ENCODE data around the gene PAWR. TPM values are rescaled to one million over a fixed set of nuclear protein-coding genes. Genes with fewer than 3 reads are reported as not detected.

The PAWR gene
- total and polyA plus RNA-seq, 2 donors (not counting 1 experiment from before 2014, with no cell fraction given): 6.5 to 16.0 TPM

DNA sequence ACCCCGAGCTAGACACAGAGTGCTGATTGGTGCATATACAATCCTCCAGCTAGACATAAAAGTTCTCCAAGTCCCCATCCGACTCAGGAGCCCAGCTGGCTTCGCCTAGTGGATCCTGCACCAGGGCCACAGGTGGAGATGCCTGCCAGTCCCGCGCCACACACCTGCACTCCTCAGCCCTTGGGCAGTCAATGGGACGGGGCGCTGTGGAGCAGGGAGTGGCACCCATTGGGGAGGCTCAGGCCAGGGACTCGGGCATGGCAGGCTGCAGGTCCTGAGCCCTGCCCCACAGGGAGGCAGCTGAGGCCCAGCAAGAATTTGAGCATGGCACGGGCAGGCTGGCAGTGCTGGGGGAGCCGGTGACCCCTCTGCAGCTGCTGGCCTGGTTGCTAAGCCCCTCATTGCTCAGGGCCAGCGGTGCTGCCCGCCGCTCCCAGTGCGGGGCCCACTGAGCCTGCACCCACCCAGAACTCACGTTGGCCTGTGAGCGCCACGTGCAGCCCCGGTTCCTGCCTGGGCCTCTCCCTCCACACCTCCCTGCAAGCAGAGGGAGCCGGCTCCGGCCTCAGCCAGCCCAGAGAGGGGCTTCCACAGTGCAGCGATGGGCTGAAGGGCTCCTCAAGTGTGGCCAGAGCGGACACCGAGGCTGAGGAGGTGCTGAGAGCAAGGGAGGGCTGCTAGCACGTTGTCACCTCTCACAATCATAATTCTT lies 136.7 kb downstream of the PAWR start:
- Histone ChIP-seq H4K20me1 (ENCODE audit: control insufficient read depth, extremely low read depth, insufficient read depth, low read length) (no peaks in the 10 kb centered on the region), H3K9me3 (ENCODE audit: control insufficient read depth, insufficient read depth, low read depth, low read length) (no peaks in the 10 kb centered on the region), H2AFZ (ENCODE audit: low read length) (no peak overlapping the region), H3K27me3 (ENCODE audit: control insufficient read depth, insufficient read depth, low read length) (no peaks in the 10 kb centered on the region), H3K9ac (ENCODE audit: insufficient read depth, low read length) (no peak overlapping the region), H3K36me3 (ENCODE audit: control insufficient read depth, insufficient read depth, low read length) (no peaks in the 10 kb centered on the region), H3K4me3 (replicated peaks in 1 of 4; ENCODE audit: control extremely low read depth in 1 of 4, insufficient read depth in 1 of 4, low read depth in 3 of 4, low read length in 4 of 4) (no peak overlapping the region), H3K4me1 (ENCODE audit: control insufficient read depth, extremely low read depth, insufficient read depth, low read length) (no peaks in the 10 kb centered on the region), H3K27ac (ENCODE audit: insufficient read depth, low read length) (no peak overlapping the region), H3K4me2 (ENCODE audit: extremely low read depth, insufficient read depth, low read length) (no peak overlapping the region), H3K79me2 (ENCODE audit: control insufficient read depth, insufficient read depth, low read length) (no peaks in the 10 kb centered on the region)
- no peak for DNase-seq (ENCODE audit: low read depth in 2 of 2)
- TF ChIP-seq, protein P1, sequence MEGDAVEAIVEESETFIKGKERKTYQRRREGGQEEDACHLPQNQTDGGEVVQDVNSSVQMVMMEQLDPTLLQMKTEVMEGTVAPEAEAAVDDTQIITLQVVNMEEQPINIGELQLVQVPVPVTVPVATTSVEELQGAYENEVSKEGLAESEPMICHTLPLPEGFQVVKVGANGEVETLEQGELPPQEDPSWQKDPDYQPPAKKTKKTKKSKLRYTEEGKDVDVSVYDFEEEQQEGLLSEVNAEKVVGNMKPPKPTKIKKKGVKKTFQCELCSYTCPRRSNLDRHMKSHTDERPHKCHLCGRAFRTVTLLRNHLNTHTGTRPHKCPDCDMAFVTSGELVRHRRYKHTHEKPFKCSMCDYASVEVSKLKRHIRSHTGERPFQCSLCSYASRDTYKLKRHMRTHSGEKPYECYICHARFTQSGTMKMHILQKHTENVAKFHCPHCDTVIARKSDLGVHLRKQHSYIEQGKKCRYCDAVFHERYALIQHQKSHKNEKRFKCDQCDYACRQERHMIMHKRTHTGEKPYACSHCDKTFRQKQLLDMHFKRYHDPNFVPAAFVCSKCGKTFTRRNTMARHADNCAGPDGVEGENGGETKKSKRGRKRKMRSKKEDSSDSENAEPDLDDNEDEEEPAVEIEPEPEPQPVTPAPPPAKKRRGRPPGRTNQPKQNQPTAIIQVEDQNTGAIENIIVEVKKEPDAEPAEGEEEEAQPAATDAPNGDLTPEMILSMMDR (conservative IDR thresholded peaks at IDR 0.05 in 1 of 2, IDR thresholded peaks at IDR 0.05 in 1 of 2; ENCODE audit: low read depth in 1 of 2, low read length in 2 of 2): no peak
- TF ChIP-seq EZH2 (IDR thresholded peaks at IDR 0.05; ENCODE audit: low read length, missing control alignments): no peak

DNA sequence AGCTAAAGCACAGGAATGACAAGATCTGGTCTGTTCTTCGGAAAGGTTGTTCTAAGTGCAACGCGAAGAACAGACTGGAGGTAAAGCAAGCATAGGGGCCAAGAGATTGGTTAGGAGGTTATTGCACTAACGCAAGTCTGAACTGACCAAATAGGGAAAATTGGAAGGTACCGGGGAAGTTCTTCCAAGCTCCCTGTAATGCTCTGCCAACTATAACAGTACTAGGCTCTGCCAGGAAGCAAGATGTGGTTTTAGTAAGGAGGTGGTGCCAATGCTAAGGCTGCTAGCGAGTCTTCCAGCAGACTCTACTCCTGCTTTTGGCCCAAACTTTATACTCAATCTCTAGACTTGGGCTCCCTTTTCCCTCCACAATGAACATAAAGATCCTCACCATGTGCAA lies 138.6 kb downstream of the PAWR start:
- Histone ChIP-seq H2AFZ (ENCODE audit: low read length) (no peak overlapping the region), H3K36me3 (ENCODE audit: control insufficient read depth, insufficient read depth, low read length) (no peaks in the 10 kb centered on the region), H3K79me2 (ENCODE audit: control insufficient read depth, insufficient read depth, low read length) (no peaks in the 10 kb centered on the region), H3K9ac (ENCODE audit: insufficient read depth, low read length) (no peak overlapping the region), H4K20me1 (ENCODE audit: control insufficient read depth, extremely low read depth, insufficient read depth, low read length) (no peaks in the 10 kb centered on the region), H3K9me3 (ENCODE audit: control insufficient read depth, insufficient read depth, low read depth, low read length) (no peaks in the 10 kb centered on the region), H3K4me2 (ENCODE audit: extremely low read depth, insufficient read depth, low read length) (no peak overlapping the region), H3K27ac (ENCODE audit: insufficient read depth, low read length) (no peak overlapping the region), H3K27me3 (ENCODE audit: control insufficient read depth, insufficient read depth, low read length) (no peaks in the 10 kb centered on the region), H3K4me1 (ENCODE audit: control insufficient read depth, extremely low read depth, insufficient read depth, low read length) (peaks cover 6% of the 10 kb centered on the region), H3K4me3 (replicated peaks in 1 of 4; ENCODE audit: control extremely low read depth in 1 of 4, insufficient read depth in 1 of 4, low read depth in 3 of 4, low read length in 4 of 4) (no peak overlapping the region)
- TF ChIP-seq EZH2 (IDR thresholded peaks at IDR 0.05; ENCODE audit: low read length, missing control alignments): no peak
- TF ChIP-seq, protein P1 (conservative IDR thresholded peaks at IDR 0.05 in 1 of 2, IDR thresholded peaks at IDR 0.05 in 1 of 2; ENCODE audit: low read depth in 1 of 2, low read length in 2 of 2): no peak
- DNase-seq (ENCODE audit: low read depth in 2 of 2): peak in 1 of 2 donors; percentile 91

DNA sequence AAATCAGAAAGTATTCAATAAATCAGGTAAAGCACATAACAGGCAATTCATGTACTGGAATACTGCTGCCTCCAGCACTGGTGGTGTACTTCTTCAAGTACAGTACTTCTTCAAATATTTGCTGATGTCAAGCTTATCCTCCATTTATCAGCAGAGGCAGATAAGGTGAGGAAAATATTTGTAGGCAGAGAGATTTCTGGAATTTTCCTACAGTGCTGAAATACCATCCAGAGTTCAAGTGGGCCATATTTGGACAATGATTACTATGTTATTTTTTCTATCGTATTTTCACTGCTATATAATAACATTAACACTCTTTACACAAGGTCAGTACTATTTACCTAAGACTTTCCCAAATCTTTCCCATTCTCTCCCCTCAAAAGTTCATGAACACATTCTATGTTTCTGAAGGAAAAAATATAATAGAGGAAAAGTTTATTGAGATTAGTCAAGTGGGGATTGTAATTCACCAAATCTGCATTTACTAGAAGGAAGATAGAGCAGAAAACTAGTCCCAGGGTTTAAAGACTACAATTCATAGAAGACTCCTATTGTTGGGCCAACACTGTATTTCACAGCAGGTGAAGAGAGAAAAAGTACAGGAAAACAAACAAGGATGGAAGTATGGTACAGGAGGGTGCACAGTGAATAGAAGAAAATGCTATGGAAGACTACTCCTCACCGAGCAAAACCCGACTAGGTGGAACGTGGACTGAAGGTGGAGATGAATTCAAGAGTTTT lies 141.1 kb downstream of the PAWR start:
- H3K4me1 ChIP-seq (ENCODE audit: control insufficient read depth, extremely low read depth, insufficient read depth, low read length): peaks cover 6% of the 10 kb centered on the region
- peak in 1 of 2 donors; percentile 94 for DNase-seq (ENCODE audit: low read depth in 2 of 2)
- H3K27ac ChIP-seq (ENCODE audit: insufficient read depth, low read length): no peak overlapping the region
- H4K20me1 ChIP-seq (ENCODE audit: control insufficient read depth, extremely low read depth, insufficient read depth, low read length): no peaks in the 10 kb centered on the region
- H3K4me2 ChIP-seq (ENCODE audit: extremely low read depth, insufficient read depth, low read length): no peak overlapping the region
- H3K9ac ChIP-seq (ENCODE audit: insufficient read depth, low read length): no peak overlapping the region
- H2AFZ ChIP-seq (ENCODE audit: low read length): no peak overlapping the region
- no peaks in the 10 kb centered on the region for H3K79me2 ChIP-seq (ENCODE audit: control insufficient read depth, insufficient read depth, low read length)
- H3K4me3 ChIP-seq (replicated peaks in 1 of 4; ENCODE audit: control extremely low read depth in 1 of 4, insufficient read depth in 1 of 4, low read depth in 3 of 4, low read length in 4 of 4): no peak overlapping the region
- H3K9me3 ChIP-seq (ENCODE audit: control insufficient read depth, insufficient read depth, low read depth, low read length): no peaks in the 10 kb centered on the region
- TF ChIP-seq, protein P1 (conservative IDR thresholded peaks at IDR 0.05 in 1 of 2, IDR thresholded peaks at IDR 0.05 in 1 of 2; ENCODE audit: low read depth in 1 of 2, low read length in 2 of 2): no peak
- TF ChIP-seq EZH2 (IDR thresholded peaks at IDR 0.05; ENCODE audit: low read length, missing control alignments): no peak
- H3K27me3 ChIP-seq (ENCODE audit: control insufficient read depth, insufficient read depth, low read length): no peaks in the 10 kb centered on the region
- no peaks in the 10 kb centered on the region for H3K36me3 ChIP-seq (ENCODE audit: control insufficient read depth, insufficient read depth, low read length)

Data from fibroblast of lung (primary cell).